A673 (cell line): ENCODE results near the gene RBAK.

Experiments used
- EZH2 ChIP-seq: fragments of 200-600 bp; sonication (generic); IDR thresholded peaks from 2 replicates; pipeline ENCODE4 v1.6.1; 2017; ENCODE audit warnings: borderline replicate concordance, low read depth, mild to moderate bottlenecking, mixed read lengths, antibody characterized with exemption, low read length; ENCODE audit not compliant: poor library complexity, severe bottlenecking
- TF ChIP-seq, protein P1 (sequence below): fragments of 300-800, 200-600 bp; sonication (generic); conservative IDR thresholded peaks from 2 replicates; pipeline ENCODE4 v1.5.1; 2017; ENCODE audit warnings: low read depth, mild to moderate bottlenecking, antibody characterized with exemption, low read length, moderate library complexity, mixed read lengths

DNA sequence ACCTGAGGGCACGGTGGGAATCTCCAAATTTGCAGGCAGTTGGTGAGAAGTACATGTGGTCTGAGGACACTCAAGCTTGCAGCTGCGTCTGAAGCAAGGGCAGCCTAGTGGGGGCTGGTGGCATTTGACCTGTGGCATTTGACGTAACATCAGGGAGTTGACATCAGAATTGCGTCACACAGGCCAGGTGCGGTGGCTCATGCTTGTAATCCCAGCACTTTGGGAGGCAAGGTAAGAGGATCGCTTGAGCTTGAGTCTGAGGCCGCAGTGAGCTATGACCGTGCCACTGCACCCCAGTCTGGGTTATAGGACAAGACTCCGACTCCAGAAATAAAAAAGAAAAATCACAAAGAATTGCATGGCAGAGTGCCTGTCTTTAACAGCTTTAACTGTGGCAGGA, 25.6 kb upstream of the RBAK start:
- TF ChIP-seq, protein P1, sequence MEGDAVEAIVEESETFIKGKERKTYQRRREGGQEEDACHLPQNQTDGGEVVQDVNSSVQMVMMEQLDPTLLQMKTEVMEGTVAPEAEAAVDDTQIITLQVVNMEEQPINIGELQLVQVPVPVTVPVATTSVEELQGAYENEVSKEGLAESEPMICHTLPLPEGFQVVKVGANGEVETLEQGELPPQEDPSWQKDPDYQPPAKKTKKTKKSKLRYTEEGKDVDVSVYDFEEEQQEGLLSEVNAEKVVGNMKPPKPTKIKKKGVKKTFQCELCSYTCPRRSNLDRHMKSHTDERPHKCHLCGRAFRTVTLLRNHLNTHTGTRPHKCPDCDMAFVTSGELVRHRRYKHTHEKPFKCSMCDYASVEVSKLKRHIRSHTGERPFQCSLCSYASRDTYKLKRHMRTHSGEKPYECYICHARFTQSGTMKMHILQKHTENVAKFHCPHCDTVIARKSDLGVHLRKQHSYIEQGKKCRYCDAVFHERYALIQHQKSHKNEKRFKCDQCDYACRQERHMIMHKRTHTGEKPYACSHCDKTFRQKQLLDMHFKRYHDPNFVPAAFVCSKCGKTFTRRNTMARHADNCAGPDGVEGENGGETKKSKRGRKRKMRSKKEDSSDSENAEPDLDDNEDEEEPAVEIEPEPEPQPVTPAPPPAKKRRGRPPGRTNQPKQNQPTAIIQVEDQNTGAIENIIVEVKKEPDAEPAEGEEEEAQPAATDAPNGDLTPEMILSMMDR: no peak
- no peak for TF ChIP-seq EZH2
